ENCODE measurements around the gene CHL1.

Gene CHL1

GRCh38 chr3:279325-279724 lies 82.8 kb downstream of the CHL1 start:
- no peak for DNase-seq

GRCh38 chr3:280681-281080 lies 84.1 kb downstream of the CHL1 start:
- DNase-seq: no peak

GRCh38 chr3:284322-284721 lies 87.8 kb downstream of the CHL1 start:
- DNase-seq: no peak

DNA sequence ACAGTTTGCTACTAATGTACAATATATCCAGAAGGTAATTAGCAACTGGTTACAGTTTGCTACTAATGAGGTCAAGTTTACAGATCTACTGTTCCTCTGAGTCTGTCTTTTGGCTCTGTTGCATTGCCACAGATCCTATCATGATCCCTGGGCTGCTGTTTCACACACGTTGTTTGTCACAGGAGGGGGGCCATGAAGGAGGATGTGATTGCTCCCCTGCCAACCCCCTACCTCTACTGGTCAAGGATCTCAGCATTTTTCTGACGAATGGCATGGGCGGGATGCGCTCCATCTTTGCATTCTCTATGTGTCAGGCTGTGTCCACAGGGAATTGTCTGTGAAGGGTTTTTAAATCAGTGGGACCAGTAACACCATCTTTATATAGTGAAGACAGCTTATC lies 91.9 kb downstream of the CHL1 start:
- no peak for DNase-seq

GRCh38 chr3:291028-291427 lies 94.5 kb downstream of the CHL1 start:
- DNase-seq: no peak

- no peak for DNase-seq
Measured at GRCh38 chr3:291646-292436, 95.3 kb downstream of the CHL1 start.

GRCh38 chr3:294096-294495 lies 97.5 kb downstream of the CHL1 start:
- no peak for DNase-seq

DNA sequence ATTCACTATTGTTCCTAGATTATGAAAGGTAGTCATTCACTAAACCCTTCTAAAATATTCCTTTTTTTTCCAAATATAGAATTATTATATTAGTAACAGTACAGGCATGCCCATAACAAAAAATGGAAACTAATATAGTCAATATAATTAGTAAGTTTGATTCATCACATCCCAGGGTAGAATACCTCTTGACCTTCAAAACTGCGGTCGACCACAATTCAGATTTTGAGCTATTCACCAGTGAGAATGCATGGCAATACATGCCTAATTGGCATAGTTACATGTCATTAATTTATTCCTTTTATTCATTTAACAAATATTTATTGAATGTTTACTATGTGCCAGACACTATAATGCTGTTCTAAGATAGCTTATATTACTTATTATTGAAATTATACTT lies 98.0 kb downstream of the CHL1 start:
- DNase-seq: no peak

- DNase-seq: no peak
Measured at GRCh38 chr3:295166-295565, 98.6 kb downstream of the CHL1 start.

GRCh38 chr3:297585-297984 lies 101.0 kb downstream of the CHL1 start:
- no peak for DNase-seq

DNA sequence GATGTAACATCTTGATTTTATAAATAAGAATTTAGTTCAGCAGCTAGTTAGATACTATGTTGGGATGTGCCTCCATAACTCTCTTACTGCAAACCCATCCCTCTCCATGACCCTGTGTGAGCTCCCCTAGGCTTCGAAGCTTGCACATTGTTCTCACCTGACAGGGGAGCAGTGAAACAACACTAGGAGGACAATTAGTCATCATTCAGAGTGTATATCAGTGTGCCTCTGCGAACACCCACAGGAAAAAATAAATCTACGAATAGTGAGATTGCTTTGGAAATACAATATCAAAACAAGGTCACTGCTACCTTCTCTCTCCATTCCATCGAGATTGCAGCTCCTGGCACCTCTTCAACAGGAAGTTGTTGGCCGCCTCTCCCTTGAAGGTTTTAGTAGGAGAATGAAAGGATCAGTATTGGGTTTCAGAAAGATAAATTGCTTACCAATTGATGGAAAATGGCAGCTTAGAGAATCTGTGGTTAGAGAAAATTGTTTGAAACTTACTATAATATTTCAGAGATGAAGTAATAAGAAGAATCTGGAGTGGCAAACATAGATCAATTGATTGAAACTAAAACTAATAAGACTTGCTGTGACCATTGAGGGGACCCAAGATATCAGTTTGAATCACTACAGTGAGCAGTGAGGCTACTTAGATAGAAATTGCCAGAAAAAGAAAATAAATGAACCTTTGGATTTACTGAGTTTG lies 103.2 kb downstream of the CHL1 start:
- DNase-seq: no peak

DNA sequence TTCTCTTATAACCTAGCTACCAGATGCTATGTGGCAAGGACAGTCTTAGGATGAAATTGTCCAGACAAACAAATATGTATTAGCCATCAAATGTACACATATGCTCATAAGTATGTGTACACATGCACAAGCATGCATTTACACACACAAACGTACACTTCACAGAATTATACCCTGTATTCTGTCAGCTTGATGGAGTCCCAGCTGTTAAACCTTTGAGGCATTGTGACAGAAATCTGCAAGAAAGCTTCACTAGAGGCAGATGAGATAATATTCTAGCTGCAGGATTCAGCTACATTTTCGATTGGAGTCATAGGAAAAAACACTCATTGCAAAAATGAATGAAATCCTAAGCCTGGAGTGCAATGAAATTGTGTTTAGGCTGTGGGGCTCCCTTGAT lies 110.6 kb downstream of the CHL1 start:
- no peak for DNase-seq

GRCh38 chr3:308597-309321 lies 112.2 kb downstream of the CHL1 start:
- no peak for DNase-seq

GRCh38 chr3:312160-312733 lies 115.7 kb downstream of the CHL1 start:
- no peak for DNase-seq

DNA sequence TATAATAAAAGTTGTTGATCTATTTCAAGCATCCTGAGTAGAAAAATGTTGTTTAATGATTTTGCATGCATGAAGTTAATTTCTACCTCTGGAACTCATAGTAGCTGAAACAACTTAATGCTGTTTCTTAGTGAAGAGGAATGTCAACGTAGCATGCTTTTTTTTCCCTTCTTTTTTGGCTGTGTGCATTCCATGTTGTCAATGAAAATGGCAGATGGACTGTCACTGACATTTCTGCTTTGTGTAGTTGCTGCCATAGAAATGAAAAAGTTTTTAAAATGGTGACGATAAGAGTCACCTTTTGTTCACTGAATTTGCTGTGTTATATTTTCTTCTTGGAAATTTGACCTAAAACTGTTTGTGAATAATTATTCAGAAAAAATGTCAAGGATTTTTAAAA lies 116.3 kb downstream of the CHL1 start:
- no peak for DNase-seq

DNA sequence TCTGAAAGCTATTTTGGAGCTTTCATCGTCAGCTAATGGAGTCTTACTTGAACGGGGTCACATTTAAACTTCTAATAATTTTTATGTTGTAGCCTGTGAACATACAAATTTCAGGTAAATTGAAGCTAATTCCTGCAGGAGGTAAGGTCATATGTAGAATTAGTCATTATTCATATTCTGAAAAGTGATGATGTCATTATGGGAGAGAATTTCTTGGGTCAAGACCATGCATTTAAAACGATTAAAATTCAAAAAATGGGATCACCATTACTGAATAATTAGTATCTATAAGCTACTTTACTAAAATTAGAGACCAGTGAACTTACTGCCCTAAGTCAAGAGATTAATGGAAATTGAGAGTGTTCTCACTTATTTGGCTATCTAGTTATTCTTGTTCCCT lies 120.4 kb downstream of the CHL1 start:
- no peak for DNase-seq

GRCh38 chr3:318903-319302 lies 122.3 kb downstream of the CHL1 start:
- no peak for DNase-seq

DNA sequence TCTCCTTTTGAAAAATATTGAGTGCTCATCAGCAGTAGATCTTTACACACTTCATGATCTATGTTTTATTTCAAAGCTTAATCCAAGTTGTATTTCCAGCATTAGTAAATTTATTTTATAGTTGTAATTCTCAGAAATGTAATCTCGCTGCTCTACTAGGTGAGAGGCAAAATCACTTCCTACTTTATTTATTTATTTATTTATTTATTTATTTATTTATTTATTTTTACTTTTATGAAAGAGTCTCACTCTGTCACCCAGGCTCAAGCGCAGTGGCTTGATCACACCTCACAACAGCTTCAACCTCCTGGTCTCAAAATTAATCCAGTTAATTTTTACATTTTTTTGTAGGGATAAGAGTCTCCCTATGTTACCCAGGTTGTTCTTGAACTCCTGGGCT lies 127.9 kb downstream of the CHL1 start:
- DNase-seq: no peak

DNA sequence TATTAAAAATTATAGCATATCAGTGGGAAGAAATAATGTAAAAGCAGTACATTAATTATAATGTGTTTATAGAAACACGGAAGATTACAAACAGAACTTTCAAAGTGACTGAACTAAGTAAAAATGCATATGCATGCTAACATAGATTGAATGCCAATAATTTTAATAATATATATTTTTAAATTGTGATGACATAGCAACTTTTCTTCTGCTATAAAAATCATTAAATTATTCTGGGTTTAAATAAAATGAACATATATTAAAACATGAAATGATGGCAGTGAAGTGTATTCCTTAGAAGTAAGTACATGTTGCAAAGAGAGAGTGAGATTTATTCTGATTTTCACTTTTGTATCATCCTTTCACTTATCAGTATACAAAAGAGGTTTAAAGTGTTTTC lies 128.9 kb downstream of the CHL1 start:
- no peak for DNase-seq

GRCh38 chr3:330494-331115 lies 134.0 kb downstream of the CHL1 start:
- no peak for DNase-seq

- DNase-seq: no peak
Measured at GRCh38 chr3:331881-332280, 135.3 kb downstream of the CHL1 start.

DNA sequence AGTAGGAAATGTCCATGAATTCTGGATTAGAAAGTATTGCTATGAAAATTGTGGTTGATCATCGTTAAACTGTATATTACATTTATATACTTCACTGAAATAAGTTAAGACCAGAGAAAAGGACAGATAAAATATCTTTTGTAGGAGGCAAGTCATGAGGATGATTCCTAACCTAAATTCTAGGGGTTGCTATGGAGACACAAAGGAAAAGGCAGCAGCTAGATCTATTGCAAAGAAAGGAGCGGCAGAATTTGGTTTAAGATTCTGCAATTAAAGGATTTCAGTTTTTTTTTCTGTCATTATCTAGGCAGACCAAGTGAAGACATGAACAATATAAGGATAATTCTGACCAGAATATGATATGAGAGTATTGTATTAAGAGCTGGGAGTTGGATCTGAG lies 136.1 kb downstream of the CHL1 start:
- no peak for DNase-seq

- no peak for DNase-seq
Measured at GRCh38 chr3:335240-335639, 138.7 kb downstream of the CHL1 start.

Data from T1000 (cell line).